Muscle layer of duodenum (tissue), 2 donors: ENCODE data around the gene FBXL22.

Experiments
- H3K27ac ChIP-seq: one replicate; pipeline ENCODE4 v1.7.0; 2013; ENCODE audit warnings: mild to moderate bottlenecking, low read length
- H3K27me3 ChIP-seq: one replicate; pipeline ENCODE4 v1.7.0; 2013; ENCODE audit warnings: low read depth, mild to moderate bottlenecking, control low read depth, low read length
- H3K36me3 ChIP-seq, 2 donors: one replicate each; pipeline ENCODE4 v1.7.0; 2013; ENCODE audit warnings: low read length in 2 of 2, control low read depth in 1 of 2, mild to moderate bottlenecking in 1 of 2; ENCODE audit not compliant: insufficient read depth in 2 of 2, control insufficient read depth in 1 of 2
- H3K4me1 ChIP-seq, 2 donors: one replicate each; pipeline ENCODE4 v1.7.0; 2013; ENCODE audit warnings: low read length in 2 of 2, mild to moderate bottlenecking in 2 of 2, control low read depth in 1 of 2, moderate library complexity in 1 of 2; ENCODE audit not compliant: insufficient read depth in 2 of 2, control insufficient read depth in 1 of 2
- H3K4me3 ChIP-seq, 2 donors: one replicate each; pipeline ENCODE4 v1.7.0; 2013; ENCODE audit warnings: low read length in 2 of 2, low read depth in 1 of 2, mild to moderate bottlenecking in 1 of 2
- H3K9me3 ChIP-seq, 2 donors: one replicate each; pipeline ENCODE4 v1.7.0; 2013; ENCODE audit warnings: low read length in 2 of 2, control low read depth in 1 of 2, mild to moderate bottlenecking in 1 of 2; ENCODE audit not compliant: control insufficient read depth in 1 of 2
- donor health status: healthy.

Gene FBXL22

GRCh38 chr15:63565536-63566186, 31.5 kb upstream of the FBXL22 start:
- Histone ChIP-seq H3K36me3 (peaks cover 45 to 46% of the 10 kb centered on the region in 2 donors), H3K27ac (no peak overlapping the region), H3K9me3 (no peaks in the 10 kb centered on the region), H3K27me3 (no peaks in the 10 kb centered on the region), H3K4me3 (no peak overlapping the region), H3K4me1 (no peaks in the 10 kb centered on the region)

GRCh38 chr15:63572749-63573464, 24.3 kb upstream of the FBXL22 start:
- Histone ChIP-seq H3K27me3 (no peaks in the 10 kb centered on the region), H3K36me3 (peaks cover 23 to 33% of the 10 kb centered on the region in 2 donors), H3K27ac (no peak overlapping the region), H3K4me3 (no peak overlapping the region), H3K9me3 (no peaks in the 10 kb centered on the region), H3K4me1 (no peaks in the 10 kb centered on the region)

GRCh38 chr15:63573533-63573932, 23.7 kb upstream of the FBXL22 start:
- Histone ChIP-seq H3K9me3 (no peaks in the 10 kb centered on the region), H3K4me3 (no peak overlapping the region), H3K27ac (no peak overlapping the region), H3K36me3 (peaks cover 22 to 33% of the 10 kb centered on the region in 2 donors), H3K27me3 (no peaks in the 10 kb centered on the region), H3K4me1 (no peaks in the 10 kb centered on the region)

GRCh38 chr15:63575312-63575711, 21.9 kb upstream of the FBXL22 start:
- Histone ChIP-seq H3K4me1 (no peaks in the 10 kb centered on the region), H3K36me3 (peaks cover 14 to 28% of the 10 kb centered on the region in 2 donors), H3K4me3 (no peak overlapping the region), H3K9me3 (no peaks in the 10 kb centered on the region), H3K27me3 (no peaks in the 10 kb centered on the region), H3K27ac (no peak overlapping the region)

- H3K9me3 ChIP-seq = no peaks in the 10 kb centered on the region
- H3K27me3 ChIP-seq = no peaks in the 10 kb centered on the region
- no peaks in the 10 kb centered on the region for H3K4me1 ChIP-seq
- no peak overlapping the region for H3K27ac ChIP-seq
- H3K4me3 ChIP-seq = no peak overlapping the region
- peaks cover 14 to 20% of the 10 kb centered on the region in 2 donors for H3K36me3 ChIP-seq
Observed at GRCh38 chr15:63576441-63576840, 20.7 kb upstream of the FBXL22 start.

GRCh38 chr15:63582179-63582578, 15.0 kb upstream of the FBXL22 start:
- Histone ChIP-seq H3K27ac (no peak overlapping the region), H3K36me3 (peaks cover 16 to 26% of the 10 kb centered on the region in 2 donors), H3K27me3 (no peaks in the 10 kb centered on the region), H3K9me3 (no peaks in the 10 kb centered on the region), H3K4me1 (peaks cover 0 to 3% of the 10 kb centered on the region in 2 donors), H3K4me3 (no peak overlapping the region)

- H3K4me3 ChIP-seq = no peak overlapping the region
- no peaks in the 10 kb centered on the region for H3K27me3 ChIP-seq
- no peaks in the 10 kb centered on the region for H3K9me3 ChIP-seq
- peaks cover 0 to 7% of the 10 kb centered on the region in 2 donors for H3K4me1 ChIP-seq
- H3K27ac ChIP-seq = no peak overlapping the region
- peaks cover 16 to 26% of the 10 kb centered on the region in 2 donors for H3K36me3 ChIP-seq
Observed at GRCh38 chr15:63582718-63583426, 14.3 kb upstream of the FBXL22 start.

- no peaks in the 10 kb centered on the region for H3K27me3 ChIP-seq
- no peak overlapping the region for H3K4me3 ChIP-seq
- H3K36me3 ChIP-seq = peaks cover 42 to 56% of the 10 kb centered on the region in 2 donors
- no peaks in the 10 kb centered on the region for H3K9me3 ChIP-seq
- no peak overlapping the region for H3K27ac ChIP-seq
- peaks cover 0 to 9% of the 10 kb centered on the region in 2 donors for H3K4me1 ChIP-seq
Observed at GRCh38 chr15:63586790-63587189, 10.4 kb upstream of the FBXL22 start.

GRCh38 chr15:63587527-63587926, 9.7 kb upstream of the FBXL22 start:
- Histone ChIP-seq H3K36me3 (peaks cover 39 to 53% of the 10 kb centered on the region in 2 donors), H3K4me3 (no peak overlapping the region), H3K9me3 (no peaks in the 10 kb centered on the region), H3K4me1 (peaks cover 0 to 9% of the 10 kb centered on the region in 2 donors), H3K27me3 (no peaks in the 10 kb centered on the region), H3K27ac (no peak overlapping the region)

- no peaks in the 10 kb centered on the region for H3K27me3 ChIP-seq
- no peaks in the 10 kb centered on the region for H3K9me3 ChIP-seq
- H3K27ac ChIP-seq = no peak overlapping the region
- H3K36me3 ChIP-seq = peaks cover 41 to 49% of the 10 kb centered on the region in 2 donors
- H3K4me3 ChIP-seq = no peak overlapping the region
- H3K4me1 ChIP-seq = peaks cover 0 to 9% of the 10 kb centered on the region in 2 donors
Observed at GRCh38 chr15:63588826-63589225, 8.4 kb upstream of the FBXL22 start.
